Keratinocyte (primary cell): ENCODE measurements around the gene GAS6.

Source experiments
- EZH2 ChIP-seq: IDR thresholded peaks from one replicate; pipeline ENCODE4 v1.6.1; 2012; ENCODE audit warnings: inconsistent platforms, mild to moderate bottlenecking, low read length, moderate library complexity
- TF ChIP-seq, protein P1 (sequence below), 3 experiments: IDR thresholded peaks in 1 of 3; conservative IDR thresholded peaks in 1 of 3; optimal IDR thresholded peaks in 1 of 3; 2 replicates in 2 of 3; 3 replicates in 1 of 3; pipeline versions ENCODE3 to v1.5.1; 2011; ENCODE audit warnings: low read length in 3 of 3, mild to moderate bottlenecking in 3 of 3, moderate library complexity in 2 of 3, control low read depth in 1 of 3, inconsistent platforms in 1 of 3; ENCODE audit not compliant: insufficient read depth in 2 of 3; ENCODE audit errors: extremely low read depth in 1 of 3

DNA sequence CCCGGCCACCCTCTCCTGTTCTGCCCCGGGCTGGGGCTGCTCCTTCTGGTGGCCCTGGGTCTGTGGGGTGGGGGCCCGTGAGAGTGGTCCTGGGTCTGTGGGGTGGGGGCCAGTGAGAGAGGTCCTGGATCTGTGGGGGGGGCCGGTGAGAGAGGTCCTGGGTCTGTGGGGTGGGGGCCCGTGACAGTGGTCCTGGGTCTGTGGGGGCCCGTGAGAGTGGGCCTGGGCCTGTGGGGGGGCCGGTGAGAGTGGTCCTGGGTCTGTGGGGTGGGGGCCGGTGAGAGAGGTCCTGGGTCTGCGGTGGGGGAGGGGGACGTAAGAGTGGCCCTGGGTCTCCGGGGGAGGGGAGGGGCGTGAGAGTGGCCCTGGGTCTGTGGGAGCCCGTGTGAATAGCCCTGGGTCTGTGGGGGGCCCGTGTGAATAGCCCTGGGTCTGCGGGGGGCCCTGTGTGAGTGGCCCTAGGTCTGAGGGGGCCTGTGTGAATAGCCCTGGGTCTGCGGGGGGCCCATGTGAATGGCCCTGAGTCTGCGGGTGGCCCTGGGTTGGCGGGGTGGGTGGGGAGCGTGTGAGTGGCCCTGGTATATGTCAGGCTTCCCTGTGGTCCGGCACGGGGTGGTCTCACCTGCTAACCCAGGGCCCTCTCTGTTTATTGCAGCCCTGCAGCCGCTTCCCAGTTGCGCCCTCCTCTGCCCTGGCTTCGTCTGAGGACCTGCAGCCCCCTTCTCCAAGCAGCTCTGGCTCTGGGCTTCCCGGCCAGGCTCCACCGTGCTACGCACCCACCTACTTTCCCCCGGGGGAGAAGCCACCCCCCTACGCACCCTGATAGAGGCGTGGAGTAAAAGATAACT lies 52.6 kb downstream of the GAS6 start:
- no peak for TF ChIP-seq EZH2
- TF ChIP-seq, protein P1, sequence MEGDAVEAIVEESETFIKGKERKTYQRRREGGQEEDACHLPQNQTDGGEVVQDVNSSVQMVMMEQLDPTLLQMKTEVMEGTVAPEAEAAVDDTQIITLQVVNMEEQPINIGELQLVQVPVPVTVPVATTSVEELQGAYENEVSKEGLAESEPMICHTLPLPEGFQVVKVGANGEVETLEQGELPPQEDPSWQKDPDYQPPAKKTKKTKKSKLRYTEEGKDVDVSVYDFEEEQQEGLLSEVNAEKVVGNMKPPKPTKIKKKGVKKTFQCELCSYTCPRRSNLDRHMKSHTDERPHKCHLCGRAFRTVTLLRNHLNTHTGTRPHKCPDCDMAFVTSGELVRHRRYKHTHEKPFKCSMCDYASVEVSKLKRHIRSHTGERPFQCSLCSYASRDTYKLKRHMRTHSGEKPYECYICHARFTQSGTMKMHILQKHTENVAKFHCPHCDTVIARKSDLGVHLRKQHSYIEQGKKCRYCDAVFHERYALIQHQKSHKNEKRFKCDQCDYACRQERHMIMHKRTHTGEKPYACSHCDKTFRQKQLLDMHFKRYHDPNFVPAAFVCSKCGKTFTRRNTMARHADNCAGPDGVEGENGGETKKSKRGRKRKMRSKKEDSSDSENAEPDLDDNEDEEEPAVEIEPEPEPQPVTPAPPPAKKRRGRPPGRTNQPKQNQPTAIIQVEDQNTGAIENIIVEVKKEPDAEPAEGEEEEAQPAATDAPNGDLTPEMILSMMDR (optimal IDR thresholded peaks at IDR 0.05 in 1 of 3, IDR thresholded peaks at IDR 0.05 in 1 of 3, conservative IDR thresholded peaks at IDR 0.05 in 1 of 3; ENCODE audit: extremely low read depth in 1 of 3, insufficient read depth in 2 of 3, low read length in 3 of 3): no peak
